GM12801 (cell line): ENCODE measurements around the gene CHRNB2.

ENCODE experiments used
- TF ChIP-seq, protein P1 (sequence below): IDR thresholded peaks from one replicate; pipeline ENCODE4 v1.5.1; 2011; ENCODE audit warnings: control low read depth; ENCODE audit not compliant: insufficient read length; ENCODE audit errors: extremely low read depth

CHRNB2 gene

DNA sequence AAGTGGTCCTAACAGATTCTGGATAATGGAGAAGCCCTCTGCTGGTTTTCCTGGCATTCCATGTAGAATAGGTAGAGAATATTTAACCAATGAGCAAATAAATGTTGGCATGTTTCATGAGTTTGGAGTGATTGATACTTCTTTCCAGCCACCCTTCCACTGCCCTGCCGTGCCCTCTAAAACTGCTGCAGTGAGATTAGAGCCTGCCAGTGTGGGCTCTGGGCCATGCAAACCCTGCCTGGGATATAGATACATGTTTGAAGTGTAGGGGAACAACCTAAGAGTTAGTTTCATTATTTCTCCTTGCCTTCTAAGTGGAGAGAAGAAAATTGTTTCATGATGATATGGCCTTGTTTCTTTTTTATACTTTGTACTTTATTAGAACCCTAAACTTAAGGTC, 19.6 kb upstream of the CHRNB2 start:
- TF ChIP-seq, protein P1, sequence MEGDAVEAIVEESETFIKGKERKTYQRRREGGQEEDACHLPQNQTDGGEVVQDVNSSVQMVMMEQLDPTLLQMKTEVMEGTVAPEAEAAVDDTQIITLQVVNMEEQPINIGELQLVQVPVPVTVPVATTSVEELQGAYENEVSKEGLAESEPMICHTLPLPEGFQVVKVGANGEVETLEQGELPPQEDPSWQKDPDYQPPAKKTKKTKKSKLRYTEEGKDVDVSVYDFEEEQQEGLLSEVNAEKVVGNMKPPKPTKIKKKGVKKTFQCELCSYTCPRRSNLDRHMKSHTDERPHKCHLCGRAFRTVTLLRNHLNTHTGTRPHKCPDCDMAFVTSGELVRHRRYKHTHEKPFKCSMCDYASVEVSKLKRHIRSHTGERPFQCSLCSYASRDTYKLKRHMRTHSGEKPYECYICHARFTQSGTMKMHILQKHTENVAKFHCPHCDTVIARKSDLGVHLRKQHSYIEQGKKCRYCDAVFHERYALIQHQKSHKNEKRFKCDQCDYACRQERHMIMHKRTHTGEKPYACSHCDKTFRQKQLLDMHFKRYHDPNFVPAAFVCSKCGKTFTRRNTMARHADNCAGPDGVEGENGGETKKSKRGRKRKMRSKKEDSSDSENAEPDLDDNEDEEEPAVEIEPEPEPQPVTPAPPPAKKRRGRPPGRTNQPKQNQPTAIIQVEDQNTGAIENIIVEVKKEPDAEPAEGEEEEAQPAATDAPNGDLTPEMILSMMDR, result no peak

DNA sequence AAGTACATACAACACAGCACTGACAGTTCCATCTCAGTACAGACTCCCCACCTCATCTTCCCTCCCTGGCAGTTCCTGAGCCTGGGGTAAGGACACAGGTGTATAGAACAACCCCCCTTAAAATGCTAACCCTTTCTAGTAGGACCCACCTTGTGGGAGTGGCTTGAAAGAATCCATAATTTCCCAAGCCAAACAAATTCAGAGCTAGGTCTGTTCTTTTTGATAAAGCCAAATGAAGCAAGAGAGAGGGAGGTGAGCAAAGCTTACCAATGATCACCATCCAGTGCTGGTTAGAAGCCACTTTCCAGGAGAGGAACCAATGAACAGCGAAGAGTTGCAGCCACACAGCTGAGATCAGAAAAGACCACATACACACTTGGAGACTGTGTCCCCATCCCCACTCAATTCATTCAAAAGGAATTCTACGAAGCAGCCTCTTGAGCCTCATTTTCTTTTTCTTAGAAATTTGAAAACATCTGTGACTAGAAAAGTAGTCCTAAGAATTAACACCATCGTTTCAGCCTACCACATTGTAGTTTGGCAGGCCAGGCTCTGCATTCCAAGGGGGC, 18.3 kb upstream of the CHRNB2 start:
- TF ChIP-seq, protein P1, result no peak

DNA sequence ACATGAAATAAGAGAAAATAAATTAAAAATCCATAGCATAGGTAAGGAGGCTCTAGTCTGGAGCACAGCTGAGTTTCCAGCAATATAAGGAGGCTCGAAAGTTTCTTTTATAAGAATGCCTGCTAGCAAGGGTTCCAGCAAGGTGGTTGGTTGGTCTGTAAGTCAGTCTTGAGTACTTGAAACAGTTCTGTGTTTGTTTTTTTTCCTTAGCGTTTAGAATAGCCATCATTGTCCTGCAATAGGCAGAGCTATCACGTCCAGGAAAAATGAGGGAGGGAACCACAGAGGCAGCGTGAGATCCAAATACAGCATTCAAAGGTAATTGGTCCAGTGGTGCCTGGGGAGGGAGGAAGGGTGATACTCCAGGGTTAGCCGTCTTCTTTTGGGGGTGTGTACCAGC, 17.5 kb upstream of the CHRNB2 start:
- TF ChIP-seq, protein P1, result no peak

DNA sequence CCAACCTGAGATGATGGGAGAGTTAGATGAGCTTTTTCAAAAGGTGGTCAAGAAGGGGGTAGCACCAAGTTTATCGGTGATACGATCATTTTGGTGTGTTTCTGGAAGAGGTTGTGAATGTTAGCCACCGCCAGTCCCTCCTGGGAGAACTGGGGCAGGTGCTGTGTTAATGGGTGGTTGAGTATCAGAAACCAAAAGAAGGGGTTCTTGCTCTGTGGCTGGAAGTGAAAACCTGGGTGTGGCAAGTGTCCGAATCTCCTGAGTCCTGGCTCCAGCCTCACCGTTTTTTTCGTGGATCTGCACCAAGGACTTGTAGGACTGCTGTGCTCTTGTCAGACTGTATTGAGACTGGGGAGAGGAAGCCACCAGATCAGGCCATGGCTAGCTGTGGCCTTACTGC, 16.9 kb upstream of the CHRNB2 start:
- TF ChIP-seq, protein P1, result no peak

DNA sequence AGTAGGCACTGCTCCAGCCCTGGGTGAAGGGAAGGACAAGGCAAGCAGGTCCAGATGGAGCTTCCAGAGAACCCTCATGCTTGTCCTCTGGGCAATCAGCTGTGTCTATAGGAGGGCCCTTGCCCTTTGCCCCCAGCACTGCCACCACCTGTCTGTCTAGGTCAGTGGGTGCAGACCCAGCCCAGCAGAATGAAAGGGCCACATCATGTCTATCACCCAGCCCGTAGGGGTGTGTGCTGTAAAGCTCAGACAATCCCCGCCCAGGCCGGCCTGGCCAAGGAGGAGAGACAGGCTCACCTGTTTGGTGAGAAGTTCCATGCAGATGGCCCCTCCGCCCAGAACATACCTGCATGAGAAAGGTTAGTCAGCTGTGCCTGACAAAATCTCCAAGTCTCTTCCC, 16.1 kb upstream of the CHRNB2 start:
- TF ChIP-seq, protein P1, result no peak

DNA sequence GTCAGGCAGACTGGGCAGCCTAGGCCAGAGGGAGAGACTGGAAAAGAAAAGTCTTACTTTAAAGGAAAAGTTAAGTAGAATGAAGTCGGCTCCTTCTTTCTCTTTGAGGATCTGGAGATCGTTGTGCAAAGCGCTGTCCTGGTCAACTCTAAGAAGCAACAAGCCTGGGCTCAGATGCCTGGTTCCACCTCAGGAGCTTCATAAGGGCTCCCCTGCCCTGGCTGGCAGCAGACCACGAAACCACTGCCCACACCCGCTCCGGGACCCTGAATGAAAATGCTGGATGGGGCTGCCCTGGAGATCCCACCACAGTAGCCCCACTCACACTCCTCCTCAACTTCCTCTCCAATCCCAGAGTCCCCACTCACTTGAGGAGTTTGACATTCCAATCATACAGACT, 15.5 kb upstream of the CHRNB2 start:
- TF ChIP-seq, protein P1, result no peak

DNA sequence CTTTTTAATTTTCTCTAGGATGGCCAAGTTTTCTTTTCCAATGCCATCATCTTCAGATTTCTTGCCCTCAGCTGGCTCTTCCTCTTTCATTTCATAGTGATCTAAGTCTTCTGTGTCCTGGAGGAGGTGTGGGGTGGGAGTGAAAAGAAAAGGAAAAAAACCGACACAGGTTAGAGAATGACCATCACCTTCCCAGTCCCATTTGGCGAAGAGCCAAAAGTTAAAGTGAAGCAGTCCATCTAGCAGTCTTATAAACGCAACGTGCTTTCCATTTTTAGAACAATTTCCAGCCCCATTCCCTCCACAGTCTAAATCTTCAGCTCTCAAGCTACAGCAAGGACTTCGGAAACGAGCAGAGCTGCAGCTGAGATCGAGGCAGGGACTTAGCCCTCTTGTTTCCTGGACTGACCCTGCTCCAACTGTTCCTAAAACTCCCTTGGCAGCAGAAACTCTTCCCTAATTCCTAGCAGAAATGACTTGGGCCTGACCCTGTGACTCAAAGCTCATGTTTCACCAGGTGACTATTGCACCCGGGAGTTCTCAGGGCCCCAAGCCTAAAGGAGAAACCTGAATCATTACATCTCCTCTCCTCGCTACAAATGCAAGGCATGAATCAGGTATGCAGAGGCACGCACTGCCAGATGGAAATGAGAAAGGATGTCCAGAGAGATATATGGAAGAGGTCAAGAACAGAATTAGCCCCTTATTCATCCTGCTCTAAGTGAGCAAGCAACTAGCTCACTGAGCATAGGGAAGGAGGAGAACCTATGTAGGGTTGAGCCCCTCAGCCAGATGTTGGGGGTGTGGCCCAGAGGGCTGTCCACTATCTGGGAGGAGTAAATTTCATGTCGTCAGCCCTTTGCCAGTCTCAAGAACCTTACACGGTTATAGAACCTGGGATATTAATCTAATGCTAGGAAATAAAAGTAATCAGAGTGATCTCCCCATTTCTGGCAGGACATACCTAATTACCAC, 14.2 kb upstream of the CHRNB2 start:
- TF ChIP-seq, protein P1, result no peak
